GM23248 (cell line): Measurements from ENCODE around the gene PLAC8. TPM values are rescaled to one million over a fixed set of nuclear protein-coding genes. Genes with fewer than 3 reads are reported as not detected.
"Not testable (repeated sequence)": the region's sequence is repeated elsewhere in the genome, so short reads cannot be mapped to it uniquely, and the experiment has no call there.

ENCODE experiments used
- DNase-seq: peaks from one replicate; pipeline ENCODE4 v3.0.0-alpha.2; 2015
- H2AFZ ChIP-seq: fragments of 200-600 bp; sonication (generic); 2 replicates; pipeline ENCODE4 v1.6.1; 2016; ENCODE audit warnings: antibody characterized with exemption
- H3F3A ChIP-seq: fragments of 200-600 bp; sonication (generic); 2 replicates; pipeline ENCODE4 v1.6.1; 2016; ENCODE audit warnings: mild to moderate bottlenecking, antibody characterized with exemption, mixed run types; ENCODE audit not compliant: insufficient read depth
- H3K27ac ChIP-seq: fragments of 200-600 bp; sonication (generic); 2 replicates; pipeline ENCODE4 v1.5.1; 2016; ENCODE audit warnings: mild to moderate bottlenecking
- H3K27me3 ChIP-seq: fragments of 200-600 bp; sonication (generic); replicated peaks from 2 replicates; pipeline ENCODE4 v1.6.1; 2016; ENCODE audit warnings: mild to moderate bottlenecking; ENCODE audit not compliant: insufficient read depth
- H3K36me3 ChIP-seq: fragments of 200-600 bp; sonication (generic); 2 replicates; pipeline ENCODE4 v1.6.1; 2016; ENCODE audit warnings: low read depth, mild to moderate bottlenecking
- H3K4me1 ChIP-seq: fragments of 200-600 bp; sonication (generic); 2 replicates; pipeline ENCODE4 v1.6.1; 2016; ENCODE audit warnings: mild to moderate bottlenecking; ENCODE audit not compliant: insufficient read depth
- H3K4me2 ChIP-seq: fragments of 200-600 bp; sonication (generic); one replicate; pipeline ENCODE4 v1.6.1; 2016; ENCODE audit warnings: mild to moderate bottlenecking; ENCODE audit not compliant: unreplicated experiment
- H3K4me3 ChIP-seq: fragments of 200-600 bp; sonication (generic); 2 replicates; pipeline ENCODE4 v1.5.1; 2016; ENCODE audit warnings: mild to moderate bottlenecking
- H3K79me2 ChIP-seq: fragments of 200-600 bp; sonication (generic); 2 replicates; pipeline ENCODE4 v1.6.1; 2016; ENCODE audit warnings: mild to moderate bottlenecking; ENCODE audit not compliant: insufficient read depth
- H3K9ac ChIP-seq: fragments of 200-600 bp; sonication (generic); 2 replicates; pipeline ENCODE4 v1.6.1; 2016; ENCODE audit warnings: mild to moderate bottlenecking
- H3K9me2 ChIP-seq: fragments of 200-600 bp; sonication (generic); 2 replicates; pipeline ENCODE4 v1.6.1; 2016; ENCODE audit warnings: mixed run types, mild to moderate bottlenecking, moderate library complexity; ENCODE audit not compliant: insufficient read depth
- H3K9me3 ChIP-seq: fragments of 200-600 bp; sonication (generic); one replicate; pipeline ENCODE4 v1.6.1; 2017; ENCODE audit warnings: low read depth
- H4K20me1 ChIP-seq: fragments of 200-600 bp; sonication (generic); 2 replicates; pipeline ENCODE4 v1.6.0; 2016; ENCODE audit not compliant: insufficient read depth
- EZH2 ChIP-seq: fragments of 200-600 bp; sonication (generic); IDR thresholded peaks from 2 replicates; pipeline ENCODE4 v1.6.1; 2018; ENCODE audit warnings: antibody characterized with exemption, mild to moderate bottlenecking; ENCODE audit not compliant: insufficient read depth, poor library complexity, severe bottlenecking
- EZH2phosphoT487 ChIP-seq: fragments of 200-600 bp; sonication (generic); IDR thresholded peaks from 2 replicates; pipeline ENCODE4 v1.6.1; 2018; ENCODE audit warnings: antibody characterized with exemption, moderate library complexity, mild to moderate bottlenecking, low read depth; ENCODE audit not compliant: insufficient read depth
- WGBS, 2 experiments: methylation state at CpG; one replicate each; pipeline ENCODE4 v1.1.6; 2015 to 2017; ENCODE audit warnings: low lambda C conversion rate in 2 of 2, low coverage in 1 of 2; ENCODE audit errors: missing lambda C conversion rate in 2 of 2; 5-methylcytosine and 5-hydroxymethylcytosine counted together
- in situ Hi-C: fragments of 300-500 bp; cut with MboI; formaldehyde crosslinking; loops from 2 replicates; pipeline ENCODE4 v1.15.0; 2020
- polyA plus RNA-seq: library from polyadenylated mRNA; unstranded; fragments of >200 nt; fragmentation: Nextera tagmentation; extraction: Ambion mirVana; gene quantifications from 2 replicates; pipeline ENCODE4 v1.2.1, GENCODE V29; 2016
- total RNA-seq: library from RNA; depleted of rRNA; stranded (reverse); fragments of >200 nt; shearing (Covaris generic); gene quantifications from 2 replicates; pipeline ENCODE4 v1.2.3, GENCODE V29; 2014; rRNA removed

PLAC8 gene
- total and polyA plus RNA-seq, 2 experiments from 2014 or later: 0.40 TPM; not detected in 1

GRCh38 chr4:83043801-83044407, 70.6 kb downstream of the PLAC8 start:
- H3K4me1 ChIP-seq: peaks cover 16% of the 10 kb centered on the region
- peak overlapping the region; percentile 40 for H3K4me2 ChIP-seq
- 41% methylated on average over 14 of the region's 14 CpGs for WGBS, 2 experiments
- 0 out of 2 replicates have a peak, but pooled peaks cover 8% of the 10 kb centered on the region for H3F3A ChIP-seq
- 0 out of 2 replicates have a peak overlapping the region, but pooled peaks have one; percentile 5 for H3K4me3 ChIP-seq
- in situ Hi-C loops: no loop called here
- no peaks in the 10 kb centered on the region for H4K20me1 ChIP-seq
- no peak overlapping the region for H2AFZ ChIP-seq
- peak; percentile 89 for DNase-seq
- H3K27me3 ChIP-seq: no peaks in the 10 kb centered on the region
- no peaks in the 10 kb centered on the region for H3K9me2 ChIP-seq
- H3K36me3 ChIP-seq: 0 out of 2 replicates have a peak, but pooled peaks cover 3% of the 10 kb centered on the region
- H3K9me3 ChIP-seq: no peaks in the 10 kb centered on the region
- H3K27ac ChIP-seq: peak overlapping the region; percentile 85
- H3K79me2 ChIP-seq: peaks cover 86% of the 10 kb centered on the region
- no peak for TF ChIP-seq EZH2phosphoT487
- no peak for TF ChIP-seq EZH2
- peak overlapping the region; percentile 37 for H3K9ac ChIP-seq

DNA sequence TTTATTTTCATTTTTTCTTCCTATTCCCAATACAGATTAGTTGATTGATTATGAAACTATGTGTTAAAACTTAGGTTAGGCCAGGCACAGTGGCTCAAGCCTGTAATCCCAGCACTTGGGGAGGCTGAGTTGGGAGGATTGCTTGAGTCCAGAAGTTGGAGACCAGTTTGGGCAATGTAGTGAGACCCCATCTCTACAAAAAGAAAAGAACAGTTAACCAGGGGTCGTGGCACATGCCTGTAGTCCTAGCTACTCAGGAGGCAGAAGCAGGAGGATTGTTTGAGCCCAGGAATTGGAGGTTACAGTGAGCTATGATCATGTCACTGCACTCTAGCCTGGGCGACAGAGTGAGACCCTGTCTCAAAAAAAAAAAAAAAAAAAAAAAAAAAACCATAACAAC, 71.4 kb downstream of the PLAC8 start:
- peaks cover 17% of the 10 kb centered on the region for H3K4me1 ChIP-seq
- in situ Hi-C loops, H2AFZ ChIP-seq, H3K27me3 ChIP-seq, H4K20me1 ChIP-seq, H3F3A ChIP-seq, H3K9me2 ChIP-seq, DNase-seq, H3K9me3 ChIP-seq, H3K36me3 ChIP-seq, H3K4me3 ChIP-seq: not testable (repeated sequence)
- WGBS, 2 experiments: 86 to 100% methylated on average over 1 to 2 of the region's 2 CpGs
- H3K9ac ChIP-seq: 0 out of 2 replicates have a peak overlapping the region, but pooled peaks have one; percentile 2
- H3K27ac ChIP-seq: peak overlapping the region; percentile 85
- H3K79me2 ChIP-seq: peaks cover 88% of the 10 kb centered on the region
- H3K4me2 ChIP-seq: peak overlapping the region; percentile 40

DNA sequence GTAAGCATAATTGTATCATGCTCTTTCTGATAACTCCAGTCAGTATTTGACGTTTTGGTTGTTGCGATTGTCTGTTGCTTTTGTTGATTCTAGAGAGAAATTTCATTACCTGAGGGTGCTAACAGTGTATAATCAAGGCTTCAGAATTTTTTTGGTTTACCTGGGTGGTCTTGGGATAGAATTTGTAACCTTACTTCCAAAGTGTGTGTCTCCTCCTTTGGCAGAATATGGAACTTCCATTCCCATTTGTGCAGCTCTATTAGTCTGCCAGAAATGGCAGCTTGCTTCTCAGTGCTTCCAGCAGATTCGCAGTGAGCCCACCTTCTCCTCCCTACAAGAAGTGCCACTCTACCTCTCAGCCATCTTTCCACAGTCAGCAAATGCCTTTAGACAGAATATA, 74.3 kb downstream of the PLAC8 start:
- Histone ChIP-seq H3K9me2 (no peaks in the 10 kb centered on the region), H3K4me1 (peaks cover 37% of the 10 kb centered on the region), H3K79me2 (peaks cover 89% of the 10 kb centered on the region), H3K27ac (no peak overlapping the region), H3K4me2 (no peak overlapping the region), H3K36me3 (0 out of 2 replicates have a peak, but pooled peaks cover 3% of the 10 kb centered on the region), H3K27me3 (no peaks in the 10 kb centered on the region), H3K9me3 (no peaks in the 10 kb centered on the region), H3K9ac (no peak overlapping the region), H2AFZ (no peak overlapping the region), H4K20me1 (no peaks in the 10 kb centered on the region), H3K4me3 (no peak overlapping the region), H3F3A (peaks cover 26% of the 10 kb centered on the region)
- no peak for TF ChIP-seq EZH2phosphoT487
- in situ Hi-C loops: no loop called here
- 97 to 98% methylated on average over 3 of the region's 3 CpGs for WGBS, 2 experiments
- peak; percentile 16 for DNase-seq

Other genes with a start within 250 kb of the PLAC8 start
- 308 and 357 TPM in 2 replicates for gene SEC31A, start 223.6 kb downstream of the PLAC8 start, total RNA-seq
- gene SEC31A, start 223.6 kb downstream of the PLAC8 start, polyA plus RNA-seq: 314 and 315 TPM in 2 replicates
- 1.6 and 3.9 TPM in 2 replicates for gene THAP9, start 214.0 kb downstream of the PLAC8 start, total RNA-seq
- 1.3 and 2.0 TPM in 2 replicates for gene THAP9, start 214.0 kb downstream of the PLAC8 start, polyA plus RNA-seq
- gene LIN54, start 103.9 kb downstream of the PLAC8 start, total RNA-seq: 10.4 and 13.3 TPM in 2 replicates
- gene LIN54, start 103.9 kb downstream of the PLAC8 start, polyA plus RNA-seq: 6.4 and 6.8 TPM in 2 replicates
- 69.2 and 83.7 TPM in 2 replicates for gene COPS4, start 79.5 kb downstream of the PLAC8 start, total RNA-seq
- 67.0 and 74.0 TPM in 2 replicates for gene COPS4, start 79.5 kb downstream of the PLAC8 start, polyA plus RNA-seq
- gene COQ2, start 170.1 kb upstream of the PLAC8 start, total RNA-seq: 8.0 and 9.5 TPM in 2 replicates
- gene COQ2, start 170.1 kb upstream of the PLAC8 start, polyA plus RNA-seq: 19.1 and 20.1 TPM in 2 replicates
- 0.54 and 1.0 TPM in 2 replicates for gene HPSE, start 220.1 kb upstream of the PLAC8 start, total RNA-seq
- 0.96 and 1.5 TPM in 2 replicates for gene HPSE, start 220.1 kb upstream of the PLAC8 start, polyA plus RNA-seq